Upper lobe of left lung (tissue), 4 donors: ENCODE measurements around the gene CSTPP1.

ENCODE experiments used
- POLR2AphosphoS5 ChIP-seq, 2 donors: sonication (generic); formaldehyde crosslinking; IDR thresholded peaks; one replicate each; pipeline ENCODE4 v1.5.1; 2017; ENCODE audit warnings: antibody characterized with exemption in 2 of 2
- TF ChIP-seq, protein P1 (sequence below), 6 experiments: fragments of 450-650 bp in 4 of 6; fragments of 200-600 bp in 2 of 6; sonication (generic) in 2 of 6; IDR thresholded peaks; one replicate each; pipeline ENCODE4 v1.5.1; 2016 to 2019; ENCODE audit warnings: antibody characterized with exemption in 6 of 6

DNA sequence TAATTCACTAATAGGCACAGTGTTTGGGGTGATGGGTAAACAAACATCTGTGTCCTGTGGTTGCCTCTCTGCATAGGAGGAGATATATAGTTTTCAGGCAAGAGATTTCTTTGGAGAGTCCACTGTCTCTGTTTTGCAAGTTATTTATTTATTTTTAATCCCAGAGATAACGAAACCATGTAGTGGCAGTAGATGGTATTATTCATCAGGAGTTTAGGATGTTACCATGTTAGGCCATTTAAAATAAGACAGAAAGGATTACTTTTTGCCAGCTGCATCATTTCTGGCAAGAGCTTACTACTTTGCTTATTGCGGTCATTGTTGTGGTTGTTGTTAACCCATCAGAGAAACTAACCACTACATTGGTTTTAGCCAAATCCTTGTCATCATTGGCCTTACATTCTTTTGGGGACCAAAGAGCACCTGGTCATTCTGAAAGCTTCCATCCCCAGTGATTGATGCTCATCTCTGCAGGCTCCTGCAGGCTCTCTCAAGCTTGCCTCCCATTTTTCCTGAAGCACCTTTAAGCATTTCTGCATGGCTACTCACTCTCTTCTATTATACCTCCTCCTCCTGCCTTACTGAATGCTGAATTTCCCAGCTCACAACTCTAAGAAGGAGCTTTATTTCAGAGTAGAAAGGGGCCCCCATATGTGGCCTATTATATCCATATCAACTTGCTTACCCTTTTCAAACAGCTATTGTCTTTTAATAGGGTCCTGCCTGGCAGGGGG, 84.4 kb downstream of the CSTPP1 start:
- TF ChIP-seq POLR2AphosphoS5 (IDR thresholded peaks at IDR 0.05) = no peak
- TF ChIP-seq, protein P1, sequence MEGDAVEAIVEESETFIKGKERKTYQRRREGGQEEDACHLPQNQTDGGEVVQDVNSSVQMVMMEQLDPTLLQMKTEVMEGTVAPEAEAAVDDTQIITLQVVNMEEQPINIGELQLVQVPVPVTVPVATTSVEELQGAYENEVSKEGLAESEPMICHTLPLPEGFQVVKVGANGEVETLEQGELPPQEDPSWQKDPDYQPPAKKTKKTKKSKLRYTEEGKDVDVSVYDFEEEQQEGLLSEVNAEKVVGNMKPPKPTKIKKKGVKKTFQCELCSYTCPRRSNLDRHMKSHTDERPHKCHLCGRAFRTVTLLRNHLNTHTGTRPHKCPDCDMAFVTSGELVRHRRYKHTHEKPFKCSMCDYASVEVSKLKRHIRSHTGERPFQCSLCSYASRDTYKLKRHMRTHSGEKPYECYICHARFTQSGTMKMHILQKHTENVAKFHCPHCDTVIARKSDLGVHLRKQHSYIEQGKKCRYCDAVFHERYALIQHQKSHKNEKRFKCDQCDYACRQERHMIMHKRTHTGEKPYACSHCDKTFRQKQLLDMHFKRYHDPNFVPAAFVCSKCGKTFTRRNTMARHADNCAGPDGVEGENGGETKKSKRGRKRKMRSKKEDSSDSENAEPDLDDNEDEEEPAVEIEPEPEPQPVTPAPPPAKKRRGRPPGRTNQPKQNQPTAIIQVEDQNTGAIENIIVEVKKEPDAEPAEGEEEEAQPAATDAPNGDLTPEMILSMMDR (IDR thresholded peaks at IDR 0.05) = no peak
